ENCODE results near the gene LACRT. TPM values are rescaled to one million over a fixed set of nuclear protein-coding genes. Genes with fewer than 3 reads are reported as not detected.

Gene LACRT
- total and polyA plus RNA-seq, 2 of the 13 experiments (the other 11 are each of a cell fraction or from before 2014, with no cell fraction given) = not detected

GRCh38 chr12:54663603-54664002, 28.9 kb upstream of the LACRT start:
- in situ Hi-C loops (cut with HindIII; ENCODE audit: extremely low pct_ligation_motif_present, low pct_unique_long_range_greater_than_20kb) = no loop called here
- no peak overlapping the region for H3K4me2 ChIP-seq (ENCODE audit: low read depth, low read length)
- ChIA-PET CTCF (ENCODE audit: low intra/inter-chr PET ratio, low total read pairs) (no interaction called here), POLR2A (no interaction called here)
- H3K9ac ChIP-seq (ENCODE audit: insufficient read depth, low read depth, low read length) = no peak overlapping the region
- intact Hi-C loops (cut with micrococcal nuclease; ENCODE audit: unreplicated experiment) = no loop called here
- no peaks in the 10 kb centered on the region for H3K36me3 ChIP-seq (replicated peaks in 1 of 2; ENCODE audit: control insufficient read depth in 1 of 2, insufficient read depth in 2 of 2, low read length in 2 of 2)
- no peaks in the 10 kb centered on the region for H3K9me3 ChIP-seq (ENCODE audit: low read length)
- FAIRE-seq (no peak), DNase-seq (ENCODE audit: low spot score) (no peak), ATAC-seq (no peak)
- H3K4me3 ChIP-seq (replicated peaks in 1 of 3; ENCODE audit: insufficient read depth in 1 of 3, low read depth in 2 of 3, low read length in 3 of 3) = no peak overlapping the region
- H2AFZ ChIP-seq (ENCODE audit: low read length) = no peak overlapping the region
- no peak overlapping the region for H3K27ac ChIP-seq (ENCODE audit: extremely low read length, insufficient read depth, low read length)
- WGBS (ENCODE audit: low lambda C conversion rate) = 23% methylated on average over 3 of the region's 3 CpGs
- no peaks in the 10 kb centered on the region for H3K4me1 ChIP-seq (ENCODE audit: insufficient read depth, low read length)
- BruUV-seq (replicated peaks) = no TSS peak
- H4K20me1 ChIP-seq (ENCODE audit: insufficient read depth, low read length) = no peaks in the 10 kb centered on the region
- TF ChIP-seq ZNF460 (CRISPR knock-in tag; IDR thresholded peaks at IDR 0.05; ENCODE audit: borderline replicate concordance) = no peak
- no peak for TF ChIP-seq ZNF879 (CRISPR knock-in tag; IDR thresholded peaks at IDR 0.05)
- TF ChIP-seq ZNF143 (CRISPR knock-in tag; IDR thresholded peaks at IDR 0.05) = no peak
- no peak for TF ChIP-seq RXRA (CRISPR knock-in tag; IDR thresholded peaks at IDR 0.05)
- TF ChIP-seq, protein P1, sequence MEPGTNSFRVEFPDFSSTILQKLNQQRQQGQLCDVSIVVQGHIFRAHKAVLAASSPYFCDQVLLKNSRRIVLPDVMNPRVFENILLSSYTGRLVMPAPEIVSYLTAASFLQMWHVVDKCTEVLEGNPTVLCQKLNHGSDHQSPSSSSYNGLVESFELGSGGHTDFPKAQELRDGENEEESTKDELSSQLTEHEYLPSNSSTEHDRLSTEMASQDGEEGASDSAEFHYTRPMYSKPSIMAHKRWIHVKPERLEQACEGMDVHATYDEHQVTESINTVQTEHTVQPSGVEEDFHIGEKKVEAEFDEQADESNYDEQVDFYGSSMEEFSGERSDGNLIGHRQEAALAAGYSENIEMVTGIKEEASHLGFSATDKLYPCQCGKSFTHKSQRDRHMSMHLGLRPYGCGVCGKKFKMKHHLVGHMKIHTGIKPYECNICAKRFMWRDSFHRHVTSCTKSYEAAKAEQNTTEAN (CRISPR knock-in tag; conservative IDR thresholded peaks at IDR 0.05) = no peak
- no peak for TF ChIP-seq BHLHE40 (IDR thresholded peaks at IDR 0.05; ENCODE audit: low read length)
- no peak for TF ChIP-seq TMF1 (CRISPR knock-in tag; IDR thresholded peaks at IDR 0.05; ENCODE audit: low read depth)
- no peak for TF ChIP-seq PHF20 (CRISPR knock-in tag; IDR thresholded peaks at IDR 0.05)
- TF ChIP-seq MED8 (CRISPR knock-in tag; IDR thresholded peaks at IDR 0.05; ENCODE audit: insufficient replicate concordance) = no peak
- TF ChIP-seq POLR2AphosphoS2 (IDR thresholded peaks at IDR 0.05; ENCODE audit: low read depth, low read length) = no peak
- TF ChIP-seq, protein P2, sequence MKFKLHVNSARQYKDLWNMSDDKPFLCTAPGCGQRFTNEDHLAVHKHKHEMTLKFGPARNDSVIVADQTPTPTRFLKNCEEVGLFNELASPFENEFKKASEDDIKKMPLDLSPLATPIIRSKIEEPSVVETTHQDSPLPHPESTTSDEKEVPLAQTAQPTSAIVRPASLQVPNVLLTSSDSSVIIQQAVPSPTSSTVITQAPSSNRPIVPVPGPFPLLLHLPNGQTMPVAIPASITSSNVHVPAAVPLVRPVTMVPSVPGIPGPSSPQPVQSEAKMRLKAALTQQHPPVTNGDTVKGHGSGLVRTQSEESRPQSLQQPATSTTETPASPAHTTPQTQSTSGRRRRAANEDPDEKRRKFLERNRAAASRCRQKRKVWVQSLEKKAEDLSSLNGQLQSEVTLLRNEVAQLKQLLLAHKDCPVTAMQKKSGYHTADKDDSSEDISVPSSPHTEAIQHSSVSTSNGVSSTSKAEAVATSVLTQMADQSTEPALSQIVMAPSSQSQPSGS (CRISPR knock-in tag; IDR thresholded peaks at IDR 0.05) = no peak
- H3K79me2 ChIP-seq (ENCODE audit: insufficient read depth, low read length) = no peaks in the 10 kb centered on the region
- H3K27me3 ChIP-seq (ENCODE audit: control insufficient read depth in 1 of 2, insufficient read depth in 2 of 2, low read length in 2 of 2) = no peaks in the 10 kb centered on the region
